Immature natural killer cell (primary cell): ENCODE data around the gene SFTPA2. TPM values are rescaled to one million over a fixed set of nuclear protein-coding genes. Genes with fewer than 3 reads are reported as not detected.
A peak's percentile ranks its signal among the peaks of the same experiment; 100 is the strongest.
"Not testable (repeated sequence)": the region's sequence is repeated elsewhere in the genome, so short reads cannot be mapped to it uniquely, and the experiment has no call there.

ENCODE experiments used
- DNase-seq, 3 donors: peaks; one replicate each; pipeline ENCODE4 v3.0.0; 2022; ENCODE audit warnings: mixed read lengths in 1 of 3
- H3K27ac Mint-ChIP-seq, 6 donors: one replicate each; pipeline ENCODE4 v1.8.0; 2020; ENCODE audit warnings: mixed read lengths in 6 of 6, mild to moderate bottlenecking in 5 of 6, inconsistent platforms in 4 of 6, moderate library complexity in 3 of 6
- H3K27me3 Mint-ChIP-seq, 3 donors: one replicate each; pipeline ENCODE4 v1.8.0; 2020 to 2021; ENCODE audit warnings: low read depth in 3 of 3, mild to moderate bottlenecking in 3 of 3, mixed read lengths in 3 of 3, moderate library complexity in 3 of 3, inconsistent platforms in 1 of 3
- H3K36me3 Mint-ChIP-seq, 3 donors: one replicate each; pipeline ENCODE4 v1.8.0; 2020; ENCODE audit warnings: mixed read lengths in 3 of 3, inconsistent platforms in 2 of 3, mild to moderate bottlenecking in 2 of 3
- H3K4me1 Mint-ChIP-seq, 2 donors: one replicate each; pipeline ENCODE4 v1.8.0; 2020; ENCODE audit warnings: inconsistent platforms in 2 of 2, mild to moderate bottlenecking in 2 of 2, mixed read lengths in 2 of 2, moderate library complexity in 1 of 2
- H3K4me3 Mint-ChIP-seq, 5 donors: one replicate each; pipeline ENCODE4 v1.8.0; 2020; ENCODE audit warnings: mild to moderate bottlenecking in 5 of 5, mixed read lengths in 5 of 5, inconsistent platforms in 3 of 5, moderate library complexity in 3 of 5
- H3K9me3 Mint-ChIP-seq, 6 donors: one replicate each; pipeline ENCODE4 v1.8.0; 2020; ENCODE audit warnings: mild to moderate bottlenecking in 6 of 6, mixed read lengths in 6 of 6, inconsistent platforms in 4 of 6, moderate library complexity in 3 of 6
- polyA plus RNA-seq, 3 donors: library from polyadenylated mRNA; unstranded; fragments of 300-500 nt; fragmentation: Illumina TruSeq; gene quantifications; one replicate each; pipeline ENCODE4 v1.2.3, GENCODE V29; 2021

SFTPA2 gene
- polyA plus RNA-seq, 3 donors from 2014 or later: not detected

- H3K27me3 Mint-ChIP-seq, H3K4me1 Mint-ChIP-seq: not testable (repeated sequence)
These were observed 22.7 kb upstream of the SFTPA2 start for GRCh38 chr10:79582954-79583353.

GRCh38 chr10:79582096-79582495 lies 21.9 kb upstream of the SFTPA2 start:
- Mint-ChIP-seq H3K27me3 (peaks cover 2 to 4% (median 2%) of the 10 kb centered on the region in 3 donors), H3K4me3 (no peak overlapping the region), H3K9me3 (no peaks in the 10 kb centered on the region), H3K27ac (no peak overlapping the region), H3K4me1 (no peaks in the 10 kb centered on the region), H3K36me3 (no peaks in the 10 kb centered on the region)
- DNase-seq: no peak

More at GRCh38 chr10:79582954-79583353, 22.7 kb upstream of the SFTPA2 start:
- H3K9me3 Mint-ChIP-seq, H3K36me3 Mint-ChIP-seq, H3K4me3 Mint-ChIP-seq, H3K27ac Mint-ChIP-seq, DNase-seq: not testable (repeated sequence)

- Mint-ChIP-seq H3K4me1 (no peaks in the 10 kb centered on the region), H3K9me3 (peaks cover 0 to under 1% (median 0%) of the 10 kb centered on the region in 6 donors), H3K4me3 (no peak overlapping the region), H3K36me3 (no peaks in the 10 kb centered on the region), H3K27me3 (peaks cover 0 to 4% (median 0%) of the 10 kb centered on the region in 3 donors), H3K27ac (no peak overlapping the region)
- DNase-seq: no peak
These were observed 20.8 kb upstream of the SFTPA2 start for GRCh38 chr10:79581044-79581443.

- H3K36me3 Mint-ChIP-seq: no peaks in the 10 kb centered on the region
- peaks cover 0 to 5% (median 0%) of the 10 kb centered on the region in 6 donors for H3K9me3 Mint-ChIP-seq
- H3K27ac Mint-ChIP-seq: no peak overlapping the region
- H3K4me1 Mint-ChIP-seq: no peaks in the 10 kb centered on the region
- no peak for DNase-seq
- H3K27me3 Mint-ChIP-seq: peaks cover 0 to 4% (median 2%) of the 10 kb centered on the region in 3 donors
- H3K4me3 Mint-ChIP-seq: no peak overlapping the region
These were observed 19.2 kb upstream of the SFTPA2 start for GRCh38 chr10:79579361-79579760.

GRCh38 chr10:79570624-79571023 lies 10.4 kb upstream of the SFTPA2 start:
- H3K4me3 Mint-ChIP-seq, H3K36me3 Mint-ChIP-seq, H3K4me1 Mint-ChIP-seq, DNase-seq, H3K27ac Mint-ChIP-seq, H3K9me3 Mint-ChIP-seq: not testable (repeated sequence)
- peaks cover 4 to 37% (median 13%) of the 10 kb centered on the region in 3 donors for H3K27me3 Mint-ChIP-seq

GRCh38 chr10:79563426-79563825 lies 3.2 kb upstream of the SFTPA2 start:
- H3K36me3 Mint-ChIP-seq: no peaks in the 10 kb centered on the region
- H3K4me1 Mint-ChIP-seq: peaks cover 0 to 2% of the 10 kb centered on the region in 2 donors
- H3K27ac Mint-ChIP-seq: no peak overlapping the region
- H3K4me3 Mint-ChIP-seq: no peak overlapping the region
- DNase-seq: no peak
- no peaks in the 10 kb centered on the region for H3K9me3 Mint-ChIP-seq
- H3K27me3 Mint-ChIP-seq: peaks cover 0 to 23% (median 9%) of the 10 kb centered on the region in 3 donors

- Mint-ChIP-seq H3K27ac (no peak overlapping the region), H3K4me1 (peaks cover 0 to 2% of the 10 kb centered on the region in 2 donors), H3K9me3 (no peaks in the 10 kb centered on the region), H3K4me3 (no peak overlapping the region), H3K27me3 (peaks cover 0 to 23% (median 9%) of the 10 kb centered on the region in 3 donors), H3K36me3 (no peaks in the 10 kb centered on the region)
- peak; percentile 10 to 38 (median 36) for DNase-seq
These were observed 2.0 kb upstream of the SFTPA2 start for GRCh38 chr10:79562135-79562756.

GRCh38 chr10:79561257-79561656 lies 1.1 kb upstream of the SFTPA2 start:
- Mint-ChIP-seq H3K27me3 (peaks cover 0 to 19% (median 3%) of the 10 kb centered on the region in 3 donors), H3K4me1 (peaks cover 0 to 2% of the 10 kb centered on the region in 2 donors), H3K36me3 (no peaks in the 10 kb centered on the region), H3K4me3 (no peak overlapping the region), H3K9me3 (no peaks in the 10 kb centered on the region), H3K27ac (no peak overlapping the region)
- no peak for DNase-seq

- H3K27me3 Mint-ChIP-seq: peaks cover 0 to 15% (median 3%) of the 10 kb centered on the region in 3 donors
- no peaks in the 10 kb centered on the region for H3K9me3 Mint-ChIP-seq
- H3K36me3 Mint-ChIP-seq: no peaks in the 10 kb centered on the region
- no peak overlapping the region for H3K4me3 Mint-ChIP-seq
- no peak overlapping the region for H3K27ac Mint-ChIP-seq
- H3K4me1 Mint-ChIP-seq: peaks cover 0 to 2% of the 10 kb centered on the region in 2 donors
- DNase-seq: no peak
These were observed 481 bp downstream of the SFTPA2 start for GRCh38 chr10:79559726-79560125.

- H3K9me3 Mint-ChIP-seq, H3K4me1 Mint-ChIP-seq, DNase-seq, H3K27ac Mint-ChIP-seq, H3K36me3 Mint-ChIP-seq, H3K4me3 Mint-ChIP-seq, H3K27me3 Mint-ChIP-seq: not testable (repeated sequence)
These were observed 3.2 kb downstream of the SFTPA2 start for GRCh38 chr10:79556961-79557360.

- Mint-ChIP-seq H3K9me3 (no peaks in the 10 kb centered on the region), H3K4me3 (no peak overlapping the region), H3K36me3 (no peaks in the 10 kb centered on the region), H3K4me1 (no peaks in the 10 kb centered on the region), H3K27ac (no peak overlapping the region), H3K27me3 (peaks cover 2 to 6% (median 2%) of the 10 kb centered on the region in 3 donors)
- DNase-seq: no peak
These were observed 4.6 kb downstream of the SFTPA2 start for GRCh38 chr10:79555354-79556309.

- no peak for DNase-seq
- no peaks in the 10 kb centered on the region for H3K36me3 Mint-ChIP-seq
- peaks cover 2 to 9% (median 2%) of the 10 kb centered on the region in 3 donors for H3K27me3 Mint-ChIP-seq
- no peak overlapping the region for H3K27ac Mint-ChIP-seq
- no peaks in the 10 kb centered on the region for H3K9me3 Mint-ChIP-seq
- H3K4me1 Mint-ChIP-seq: no peaks in the 10 kb centered on the region
- H3K4me3 Mint-ChIP-seq: no peak overlapping the region
These were observed 8.1 kb downstream of the SFTPA2 start for GRCh38 chr10:79552143-79552542.

GRCh38 chr10:79547973-79548372 lies 12.2 kb downstream of the SFTPA2 start:
- DNase-seq: no peak
- no peaks in the 10 kb centered on the region for H3K9me3 Mint-ChIP-seq
- H3K27ac Mint-ChIP-seq: no peak overlapping the region
- H3K4me3 Mint-ChIP-seq: no peak overlapping the region
- no peaks in the 10 kb centered on the region for H3K36me3 Mint-ChIP-seq
- no peaks in the 10 kb centered on the region for H3K4me1 Mint-ChIP-seq
- peaks cover 0 to 9% (median 6%) of the 10 kb centered on the region in 3 donors for H3K27me3 Mint-ChIP-seq

- H3K27ac Mint-ChIP-seq, H3K27me3 Mint-ChIP-seq, H3K9me3 Mint-ChIP-seq, H3K36me3 Mint-ChIP-seq, H3K4me3 Mint-ChIP-seq, H3K4me1 Mint-ChIP-seq, DNase-seq: not testable (repeated sequence)
These were observed 13.1 kb downstream of the SFTPA2 start for GRCh38 chr10:79547128-79547527.
